Measurements from ENCODE around the gene PLOD1.

DNA sequence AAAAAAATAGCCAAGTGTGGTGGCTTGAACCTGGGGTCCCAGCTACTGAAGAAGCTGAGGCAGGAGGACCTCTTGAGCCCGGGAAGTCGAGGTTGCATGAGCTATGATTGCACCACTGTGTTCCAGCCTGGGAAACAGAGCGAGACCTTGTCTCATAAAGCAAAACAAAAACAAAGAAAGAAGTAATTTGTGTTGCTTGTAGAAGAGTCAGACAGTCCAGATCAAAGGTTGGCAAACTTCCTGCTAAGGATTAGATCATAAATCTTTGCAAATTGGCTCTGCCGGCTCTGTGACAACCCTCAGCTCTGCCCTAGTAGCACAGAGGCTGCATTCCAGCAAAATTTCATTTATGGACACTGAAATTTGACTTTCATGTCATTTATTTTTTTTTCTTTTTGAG, 26.7 kb downstream of the PLOD1 start:
- TF ChIP-seq CSRNP3 (CRISPR knock-in tag; IDR thresholded peaks at IDR 0.05): no peak
- no peak for TF ChIP-seq ZNF8 (CRISPR knock-in tag; IDR thresholded peaks at IDR 0.05)
- no peak for TF ChIP-seq ARNTL (CRISPR knock-in tag; IDR thresholded peaks at IDR 0.05; ENCODE audit: borderline replicate concordance, low read depth)
- TF ChIP-seq, protein P1, sequence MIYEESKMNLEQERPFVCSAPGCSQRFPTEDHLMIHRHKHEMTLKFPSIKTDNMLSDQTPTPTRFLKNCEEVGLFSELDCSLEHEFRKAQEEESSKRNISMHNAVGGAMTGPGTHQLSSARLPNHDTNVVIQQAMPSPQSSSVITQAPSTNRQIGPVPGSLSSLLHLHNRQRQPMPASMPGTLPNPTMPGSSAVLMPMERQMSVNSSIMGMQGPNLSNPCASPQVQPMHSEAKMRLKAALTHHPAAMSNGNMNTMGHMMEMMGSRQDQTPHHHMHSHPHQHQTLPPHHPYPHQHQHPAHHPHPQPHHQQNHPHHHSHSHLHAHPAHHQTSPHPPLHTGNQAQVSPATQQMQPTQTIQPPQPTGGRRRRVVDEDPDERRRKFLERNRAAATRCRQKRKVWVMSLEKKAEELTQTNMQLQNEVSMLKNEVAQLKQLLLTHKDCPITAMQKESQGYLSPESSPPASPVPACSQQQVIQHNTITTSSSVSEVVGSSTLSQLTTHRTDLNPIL (CRISPR knock-in tag; IDR thresholded peaks at IDR 0.05; ENCODE audit: low read depth): no peak
- TF ChIP-seq ZFP3 (CRISPR knock-in tag; IDR thresholded peaks at IDR 0.05): no peak
- TF ChIP-seq, protein P2, sequence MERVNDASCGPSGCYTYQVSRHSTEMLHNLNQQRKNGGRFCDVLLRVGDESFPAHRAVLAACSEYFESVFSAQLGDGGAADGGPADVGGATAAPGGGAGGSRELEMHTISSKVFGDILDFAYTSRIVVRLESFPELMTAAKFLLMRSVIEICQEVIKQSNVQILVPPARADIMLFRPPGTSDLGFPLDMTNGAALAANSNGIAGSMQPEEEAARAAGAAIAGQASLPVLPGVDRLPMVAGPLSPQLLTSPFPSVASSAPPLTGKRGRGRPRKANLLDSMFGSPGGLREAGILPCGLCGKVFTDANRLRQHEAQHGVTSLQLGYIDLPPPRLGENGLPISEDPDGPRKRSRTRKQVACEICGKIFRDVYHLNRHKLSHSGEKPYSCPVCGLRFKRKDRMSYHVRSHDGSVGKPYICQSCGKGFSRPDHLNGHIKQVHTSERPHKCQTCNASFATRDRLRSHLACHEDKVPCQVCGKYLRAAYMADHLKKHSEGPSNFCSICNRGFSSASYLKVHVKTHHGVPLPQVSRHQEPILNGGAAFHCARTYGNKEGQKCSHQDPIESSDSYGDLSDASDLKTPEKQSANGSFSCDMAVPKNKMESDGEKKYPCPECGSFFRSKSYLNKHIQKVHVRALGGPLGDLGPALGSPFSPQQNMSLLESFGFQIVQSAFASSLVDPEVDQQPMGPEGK (CRISPR knock-in tag; IDR thresholded peaks at IDR 0.05; ENCODE audit: borderline replicate concordance): no peak
- no peak for TF ChIP-seq BACH2 (CRISPR knock-in tag; IDR thresholded peaks at IDR 0.05; ENCODE audit: borderline replicate concordance)
- no peak for TF ChIP-seq PPARA (CRISPR knock-in tag; IDR thresholded peaks at IDR 0.05; ENCODE audit: borderline replicate concordance)
- TF ChIP-seq RARB (CRISPR knock-in tag; IDR thresholded peaks at IDR 0.05): no peak
- TF ChIP-seq TOX (CRISPR knock-in tag; IDR thresholded peaks at IDR 0.05; ENCODE audit: borderline replicate concordance): no peak
- no peak for TF ChIP-seq ESRRG (CRISPR knock-in tag; IDR thresholded peaks at IDR 0.05)
- no peak for TF ChIP-seq CSDC2 (CRISPR knock-in tag; IDR thresholded peaks at IDR 0.05)
- TF ChIP-seq POU6F1 (CRISPR knock-in tag; IDR thresholded peaks at IDR 0.05; ENCODE audit: borderline replicate concordance, low read depth): no peak

Data from SK-N-SH treated with all-trans-retinoic acid at 6 μM for 48 hours (cell line).